A673 (cell line): ENCODE data around the gene ACAD9.
"Not testable (repeated sequence)": the region's sequence is repeated elsewhere in the genome, so short reads cannot be mapped to it uniquely, and the experiment has no call there.

Experiments
- CTCF ChIP-seq: fragments of 300-800, 200-600 bp; sonication (generic); conservative IDR thresholded peaks from 2 replicates; pipeline ENCODE4 v1.5.1; 2017; ENCODE audit warnings: low read depth, mild to moderate bottlenecking, antibody characterized with exemption, low read length, moderate library complexity, mixed read lengths
- EZH2 ChIP-seq: fragments of 200-600 bp; sonication (generic); IDR thresholded peaks from 2 replicates; pipeline ENCODE4 v1.6.1; 2017; ENCODE audit warnings: borderline replicate concordance, low read depth, mild to moderate bottlenecking, mixed read lengths, antibody characterized with exemption, low read length; ENCODE audit not compliant: poor library complexity, severe bottlenecking

DNA sequence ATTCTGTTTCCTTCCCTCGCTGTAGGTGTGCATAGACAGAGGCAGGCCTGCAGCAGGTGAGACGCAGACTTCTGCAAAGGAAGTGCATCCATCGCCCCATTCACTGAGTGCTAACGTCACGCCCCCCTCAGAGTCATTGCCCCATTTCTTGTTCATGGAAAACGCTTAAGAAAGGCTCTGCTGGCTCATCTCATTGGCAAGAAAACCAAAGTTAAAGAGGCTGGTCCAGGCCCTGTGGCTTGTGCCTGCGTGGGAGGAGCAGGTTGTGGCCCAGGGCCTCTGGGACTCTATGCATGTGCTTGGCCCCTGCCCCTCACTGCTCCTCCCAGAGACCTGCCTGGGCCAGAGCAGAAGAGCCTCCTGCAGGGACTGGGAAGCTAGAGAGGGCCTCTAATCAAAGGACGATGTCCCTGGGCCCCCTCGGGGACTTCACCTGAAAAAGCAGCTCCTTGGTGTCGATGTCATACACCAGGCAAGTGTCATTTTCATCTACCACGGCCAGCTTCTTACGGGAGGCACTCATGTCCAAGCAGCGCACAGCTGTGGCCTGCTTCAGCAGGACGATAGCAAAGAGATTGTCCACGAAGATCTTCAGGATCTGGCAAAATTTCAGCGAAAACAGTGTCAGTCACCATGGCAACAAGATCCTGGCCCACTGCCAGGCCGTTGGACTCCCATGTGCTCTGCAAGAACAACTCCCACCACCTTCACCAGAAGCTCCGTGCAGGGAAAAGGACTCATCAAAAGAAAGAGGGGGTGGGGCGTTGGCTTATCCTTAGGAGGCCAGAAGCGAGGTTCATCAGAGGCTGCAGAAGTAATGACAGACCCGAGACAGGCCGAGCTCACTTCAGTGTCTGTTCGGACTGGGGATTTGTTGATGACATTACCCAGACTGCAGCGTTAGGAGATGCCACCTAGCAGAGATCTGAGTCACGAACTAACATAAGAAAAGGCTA, 14.3 kb upstream of the ACAD9 start:
- TF ChIP-seq CTCF, EZH2: not testable (repeated sequence)
